HCT116 (cell line): ENCODE data around the gene HDAC1. TPM values are rescaled to one million over a fixed set of nuclear protein-coding genes. Genes with fewer than 3 reads are reported as not detected.

ENCODE experiments used
- ATAC-seq: fragments of 200-7000 bp; cut with Tn5 transposase; 2 replicates; pipeline ENCODE4 v1.9.1; 2020; ENCODE audit warnings: mild to moderate bottlenecking, moderate library complexity
- BruUV-seq: library from RNA; stranded (reverse); fragments of 400-500 nt; replicated peaks from 2 replicates; lab custom pipeline; 2021; lab: Mats Ljungman, UMichigan
- CTCF ChIA-PET: fragments of 300-600 bp; sonication (Branson Sonifier 250); formaldehyde crosslinking; loops from one replicate; lab custom pipeline; 2021; ENCODE audit warnings: antibody characterized with exemption; lab: Charles Lee
- POLR2A ChIA-PET: fragments of 300-600, 350-600 bp; sonication (Branson Sonifier 250); formaldehyde crosslinking; loops from one replicate; lab custom pipeline; 2021; ENCODE audit warnings: antibody characterized with exemption; lab: Charles Lee
- RAD21 ChIA-PET, 2 experiments: fragments of 300-600 bp; sonication (Branson Sonifier 250); formaldehyde crosslinking; loops; one replicate each; lab custom pipeline; 2023; ENCODE audit warnings: low total read pairs in 2 of 2; ENCODE audit not compliant: uncharacterized antibody in 2 of 2, unreplicated experiment in 2 of 2, low non-redundant PET in 1 of 2; lab: Charles Lee
- DNase-seq: peaks from one replicate; pipeline ENCODE4 v3.0.0-alpha.2; 2010; ENCODE audit warnings: low read depth, low spot score
- H2AFZ ChIP-seq: fragments of 200-600 bp; shearing (Covaris generic), sonication (generic); 2 replicates; pipeline ENCODE4 v1.6.1; 2017; ENCODE audit warnings: low read depth, mixed run types, mixed read lengths, antibody characterized with exemption, low read length; ENCODE audit not compliant: poor library complexity, severe bottlenecking
- H3K27ac ChIP-seq: 2 replicates; pipeline ENCODE4 v1.5.1; 2012; ENCODE audit warnings: low read depth, low read length
- H3K27me3 ChIP-seq: fragments of 200-600 bp; sonication (generic); 2 replicates; pipeline ENCODE4 v1.6.1; 2016; ENCODE audit warnings: mixed run types, low read length, mixed read lengths; ENCODE audit not compliant: insufficient read depth
- H3K36me3 ChIP-seq, 2 experiments: fragments of 200-500 bp in 1 of 2; fragments of 200-600 bp in 1 of 2; sonication (Bioruptor generic) in 1 of 2; sonication (generic) in 1 of 2; 2 replicates each; pipeline versions ENCODE4 v1.5.1 to v1.6.1; 2014 to 2016; ENCODE audit warnings: low read length in 2 of 2, inconsistent platforms in 1 of 2, mixed read lengths in 1 of 2, mixed run types in 1 of 2; ENCODE audit not compliant: insufficient read depth in 2 of 2, control insufficient read depth in 1 of 2
- H3K4me1 ChIP-seq, 2 experiments: fragments of 200-600 bp in 1 of 2; sonication (generic) in 1 of 2; 2 replicates each; pipeline versions ENCODE4 v1.5.1 to v1.6.1; 2012 to 2017; ENCODE audit warnings: low read length in 2 of 2, inconsistent platforms in 1 of 2, mild to moderate bottlenecking in 1 of 2, mixed read lengths in 1 of 2, mixed run types in 1 of 2, moderate library complexity in 1 of 2; ENCODE audit not compliant: insufficient read depth in 2 of 2, control insufficient read depth in 1 of 2
- H3K4me2 ChIP-seq: fragments of 200-600 bp; sonication (generic); 2 replicates; pipeline ENCODE4 v1.6.1; 2017; ENCODE audit warnings: mixed run types, low read length, mixed read lengths
- H3K4me3 ChIP-seq, 2 experiments: fragments of 200-600 bp in 1 of 2; sonication (generic) in 1 of 2; replicated peaks in 1 of 2; 2 replicates each; pipeline ENCODE4 v1.5.1; 2011 to 2016; ENCODE audit warnings: low read length in 2 of 2, control low read depth in 1 of 2, low read depth in 1 of 2, mild to moderate bottlenecking in 1 of 2, mixed read lengths in 1 of 2, mixed run types in 1 of 2
- H3K79me2 ChIP-seq: fragments of 200-600 bp; sonication (generic); 2 replicates; pipeline ENCODE4 v1.6.1; 2017; ENCODE audit warnings: mild to moderate bottlenecking, mixed run types, low read length, moderate library complexity, mixed read lengths; ENCODE audit not compliant: insufficient read depth
- H3K9ac ChIP-seq: fragments of 200-600 bp; sonication (generic); 2 replicates; pipeline ENCODE4 v1.6.1; 2016; ENCODE audit warnings: low read length, mixed read lengths
- H3K9me2 ChIP-seq: fragments of 200-600 bp; sonication (generic), shearing (Covaris generic); 2 replicates; pipeline ENCODE4 v1.6.1; 2017; ENCODE audit warnings: mixed run types, mild to moderate bottlenecking, moderate library complexity; ENCODE audit not compliant: insufficient read depth
- H3K9me3 ChIP-seq, 2 experiments: fragments of 200-500 bp in 1 of 2; fragments of 200-600 bp in 1 of 2; sonication (Bioruptor generic) in 1 of 2; sonication (generic) in 1 of 2; 2 replicates each; pipeline ENCODE4 v1.6.1; 2014 to 2017; ENCODE audit warnings: low read length in 2 of 2, mixed read lengths in 2 of 2, inconsistent platforms in 1 of 2, low read depth in 1 of 2, mild to moderate bottlenecking in 1 of 2, mixed run types in 1 of 2, moderate library complexity in 1 of 2; ENCODE audit not compliant: control insufficient read depth in 1 of 2, insufficient read depth in 1 of 2
- H4K20me1 ChIP-seq: fragments of 200-600 bp; sonication (generic), shearing (Covaris generic); 2 replicates; pipeline ENCODE4 v1.6.1; 2017; ENCODE audit warnings: mixed run types, mild to moderate bottlenecking, moderate library complexity; ENCODE audit not compliant: insufficient read depth
- EGR1 ChIP-seq: IDR thresholded peaks from 2 replicates; pipeline ENCODE4 v1.6.1; 2012; ENCODE audit warnings: low read depth
- EZH2 ChIP-seq: fragments of 200-600 bp; sonication (generic); IDR thresholded peaks from 2 replicates; pipeline ENCODE4 v1.6.1; 2017; ENCODE audit warnings: antibody characterized with exemption, mixed run types
- RAD21 ChIP-seq: IDR thresholded peaks from 2 replicates; pipeline ENCODE4 v1.6.1; 2012; ENCODE audit warnings: low read depth, mild to moderate bottlenecking
- YY1 ChIP-seq: IDR thresholded peaks from 2 replicates; pipeline ENCODE4 v1.6.1; 2011; ENCODE audit warnings: low read length, low read depth, moderate library complexity, mild to moderate bottlenecking; ENCODE audit not compliant: insufficient replicate concordance; ENCODE audit errors: extremely low read depth
- intact Hi-C: fragments of 100-400 bp; cut with micrococcal nuclease; formaldehyde crosslinking; loops from 2 replicates; pipeline ENCODE4 v1.10.0; 2022
- total RNA-seq: library from RNA; stranded (reverse); gene quantifications from one replicate; pipeline ENCODE4 v1.2.1, GENCODE V29; 2021; ENCODE audit not compliant: unreplicated experiment

The HDAC1 gene
- total RNA-seq, 1 experiment from 2014 or later: 232 TPM

DNA sequence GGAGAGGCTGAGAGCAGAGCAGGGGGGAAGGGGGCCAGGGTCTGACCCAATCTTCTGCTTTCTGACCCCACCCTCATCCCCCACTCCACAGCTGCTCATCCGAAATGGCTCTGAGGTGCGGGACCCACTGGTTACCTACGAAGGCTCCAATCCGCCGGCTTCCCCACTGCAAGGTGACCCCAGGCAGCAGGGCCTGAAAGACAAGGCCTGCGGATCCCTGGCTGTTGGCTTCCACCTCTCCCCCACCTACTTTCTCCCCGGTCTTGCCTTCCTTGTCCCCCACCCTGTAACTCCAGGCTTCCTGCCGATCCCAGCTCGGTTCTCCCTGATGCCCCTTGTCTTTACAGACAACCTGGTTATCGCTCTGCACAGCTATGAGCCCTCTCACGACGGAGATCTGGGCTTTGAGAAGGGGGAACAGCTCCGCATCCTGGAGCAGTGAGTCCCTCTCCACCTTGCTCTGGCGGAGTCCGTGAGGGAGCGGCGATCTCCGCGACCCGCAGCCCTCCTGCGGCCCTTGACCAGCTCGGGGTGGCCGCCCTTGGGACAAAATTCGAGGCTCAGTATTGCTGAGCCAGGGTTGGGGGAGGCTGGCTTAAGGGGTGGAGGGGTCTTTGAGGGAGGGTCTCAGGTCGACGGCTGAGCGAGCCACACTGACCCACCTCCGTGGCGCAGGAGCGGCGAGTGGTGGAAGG is 17.1 kb upstream of the HDAC1 start:
- no peak overlapping the region for H3K9ac ChIP-seq
- no peaks in the 10 kb centered on the region for H4K20me1 ChIP-seq
- ChIA-PET CTCF (no interaction called here), POLR2A (no interaction called here), RAD21 (no interaction called here)
- H2AFZ ChIP-seq: no peak overlapping the region
- peaks cover 4 to 9% of the 10 kb centered on the region in 2 experiments; a peak in 2 of 4 replicates for H3K4me1 ChIP-seq
- no peaks in the 10 kb centered on the region for H3K79me2 ChIP-seq
- no peaks in the 10 kb centered on the region for H3K9me2 ChIP-seq
- no peaks in the 10 kb centered on the region for H3K36me3 ChIP-seq
- no peaks in the 10 kb centered on the region for H3K9me3 ChIP-seq
- TF ChIP-seq YY1 (no peak), EZH2 (no peak), EGR1 (no peak)
- H3K4me2 ChIP-seq: no peak overlapping the region
- no TSS peak for BruUV-seq
- DNase-seq: no peak
- intact Hi-C loops: no loop called here
- no peaks in the 10 kb centered on the region for H3K27me3 ChIP-seq
- no peak for ATAC-seq
- H3K27ac ChIP-seq: no peak overlapping the region
- no peak overlapping the region for H3K4me3 ChIP-seq

DNA sequence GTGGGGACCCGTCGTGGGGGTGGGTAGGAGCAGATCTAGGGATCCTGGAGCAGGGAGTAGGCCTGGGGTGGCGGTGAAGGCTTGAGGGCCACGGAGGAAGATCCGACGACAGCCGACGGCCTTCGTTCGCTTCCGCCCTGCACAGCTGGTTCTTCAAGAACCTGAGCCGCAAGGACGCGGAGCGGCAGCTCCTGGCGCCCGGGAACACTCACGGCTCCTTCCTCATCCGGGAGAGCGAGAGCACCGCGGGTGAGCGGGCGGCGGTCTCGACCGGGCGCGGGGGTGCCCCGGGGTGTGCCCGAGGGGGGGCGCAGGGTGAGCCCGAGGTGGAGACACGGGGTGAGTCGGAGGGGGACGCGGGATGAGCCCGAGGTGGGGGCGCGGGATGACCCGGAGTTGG is 16.5 kb upstream of the HDAC1 start:
- no peak overlapping the region for H3K27ac ChIP-seq
- no peak for TF ChIP-seq RAD21
- no peak overlapping the region for H2AFZ ChIP-seq
- no peaks in the 10 kb centered on the region for H3K79me2 ChIP-seq
- H4K20me1 ChIP-seq: no peaks in the 10 kb centered on the region
- POLR2A ChIA-PET: no interaction called here
- no peaks in the 10 kb centered on the region for H3K9me3 ChIP-seq
- no TSS peak for BruUV-seq
- no peak overlapping the region for H3K4me2 ChIP-seq
- H3K36me3 ChIP-seq: no peaks in the 10 kb centered on the region
- peaks cover 4 to 9% of the 10 kb centered on the region in 2 experiments; a peak in 2 of 4 replicates for H3K4me1 ChIP-seq
- H3K9ac ChIP-seq: no peak overlapping the region
- RAD21 ChIA-PET: no interaction called here
- intact Hi-C loops: no loop called here
- H3K27me3 ChIP-seq: no peaks in the 10 kb centered on the region
- no peaks in the 10 kb centered on the region for H3K9me2 ChIP-seq
- no peak overlapping the region for H3K4me3 ChIP-seq
- DNase-seq: no peak
- ATAC-seq: no peak
- CTCF ChIA-PET: no interaction called here
